Jurkat, Clone E6-1 (cell line): ENCODE results near the gene ENHO. TPM values are rescaled to one million over a fixed set of nuclear protein-coding genes. Genes with fewer than 3 reads are reported as not detected.
A peak's percentile ranks its signal among the peaks of the same experiment; 100 is the strongest.

ENCODE experiments used
- DNase-seq: peaks from one replicate; pipeline ENCODE4 v3.0.0-alpha.2; 2011; ENCODE audit warnings: low read depth, low spot score
- H3K4me3 ChIP-seq: 2 replicates; pipeline ENCODE4 v1.5.1; 2011; ENCODE audit warnings: mild to moderate bottlenecking, low read length, control low read depth, moderate library complexity
- polyA plus RNA-seq: library from polyadenylated mRNA; unstranded; fragments of >200 nt; gene quantifications from one replicate; pipeline ENCODE4 v1.2.1, GENCODE V29; 2012; ENCODE audit warnings: missing spikeins; ENCODE audit not compliant: insufficient read length, insufficient read depth

ENHO gene
- polyA plus RNA-seq = 5.4 TPM

DNA sequence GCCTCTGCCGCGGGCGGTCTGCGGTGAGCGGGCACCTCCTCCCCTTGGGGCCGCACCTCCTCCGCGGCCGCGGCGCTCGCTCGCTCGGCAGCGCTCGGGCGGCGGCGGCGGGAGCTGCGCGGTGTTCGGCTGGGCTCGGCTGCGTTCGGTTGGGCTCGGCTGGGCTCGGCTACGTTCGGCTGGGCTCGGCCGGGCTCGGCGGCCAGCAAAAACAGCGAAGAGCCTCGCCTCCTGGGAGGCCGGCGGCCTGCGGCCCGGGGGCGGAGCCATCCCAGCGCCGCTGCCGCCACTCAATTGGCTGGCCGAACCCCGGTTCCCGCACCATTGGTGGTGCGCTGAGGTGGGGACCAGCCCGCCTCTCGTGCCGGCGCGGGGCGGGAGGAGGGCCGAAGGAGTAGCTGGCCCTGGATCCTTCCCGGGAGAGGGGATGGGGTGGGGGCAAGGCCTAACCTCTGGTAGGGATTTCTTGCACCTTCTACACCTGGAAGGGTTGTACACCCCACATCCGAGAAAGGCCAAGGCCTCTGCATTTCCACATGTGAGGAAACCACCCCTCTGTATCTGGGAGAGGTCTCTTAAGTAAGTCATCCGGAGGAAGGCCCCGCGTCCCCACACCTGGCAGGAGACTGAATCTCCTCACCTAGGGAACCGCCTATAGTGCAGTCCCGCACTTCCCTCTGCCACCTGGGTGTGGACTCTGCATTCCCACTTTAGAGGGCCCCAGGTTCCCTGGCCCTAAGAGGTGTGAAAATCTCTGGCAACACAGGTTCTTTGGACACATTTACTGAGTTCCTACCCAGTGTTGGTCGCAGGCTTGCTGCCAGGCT is at the start of gene ENHO:
Gene ENHO (minus strand): TSS at position 20 of the 827 bp plus-strand sequence. CDS start 1,295 bp downstream, outside the sequence.
- DNase-seq = peak; percentile 76
- peak within 1 kb of the TSS; percentile 50 for H3K4me3 ChIP-seq

DNA sequence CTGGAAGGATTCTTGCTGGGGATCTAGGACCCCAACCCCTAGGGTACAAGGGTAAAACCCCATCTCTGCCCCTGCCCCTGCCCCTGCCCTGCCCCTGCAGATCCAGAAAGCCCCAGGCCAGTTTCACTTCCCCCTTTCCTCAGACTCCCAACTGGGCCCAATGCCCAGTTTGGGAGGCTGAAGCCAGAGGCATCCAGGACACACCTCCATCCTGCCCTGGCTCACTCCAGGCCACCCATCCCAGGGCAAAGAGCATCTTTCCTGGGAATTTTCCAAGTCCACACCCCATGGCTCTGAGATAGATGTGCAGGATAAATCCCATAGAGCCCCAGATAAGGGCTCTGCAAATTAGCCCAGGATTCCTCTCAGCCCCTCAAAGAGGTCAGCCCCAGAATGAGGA is 49.3 kb upstream of the ENHO start:
- H3K4me3 ChIP-seq = no peak overlapping the region
- no peak for DNase-seq

DNA sequence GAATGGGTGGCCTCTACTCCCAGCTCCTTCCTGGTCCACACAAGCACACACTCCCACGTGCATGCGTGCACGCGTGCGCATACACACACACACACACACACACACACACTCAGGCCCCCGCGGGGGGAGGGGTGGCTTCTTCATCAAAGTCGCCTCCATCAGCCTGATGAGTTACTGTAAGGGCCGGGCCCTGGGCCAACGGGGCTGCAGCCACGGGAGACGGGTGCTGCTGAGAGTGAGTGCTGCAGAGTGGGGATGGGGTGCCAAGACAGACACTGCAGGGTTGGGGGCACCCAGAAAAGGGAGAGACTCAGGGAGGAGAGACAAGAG is 48.7 kb upstream of the ENHO start:
- H3K4me3 ChIP-seq = no peak overlapping the region

DNA sequence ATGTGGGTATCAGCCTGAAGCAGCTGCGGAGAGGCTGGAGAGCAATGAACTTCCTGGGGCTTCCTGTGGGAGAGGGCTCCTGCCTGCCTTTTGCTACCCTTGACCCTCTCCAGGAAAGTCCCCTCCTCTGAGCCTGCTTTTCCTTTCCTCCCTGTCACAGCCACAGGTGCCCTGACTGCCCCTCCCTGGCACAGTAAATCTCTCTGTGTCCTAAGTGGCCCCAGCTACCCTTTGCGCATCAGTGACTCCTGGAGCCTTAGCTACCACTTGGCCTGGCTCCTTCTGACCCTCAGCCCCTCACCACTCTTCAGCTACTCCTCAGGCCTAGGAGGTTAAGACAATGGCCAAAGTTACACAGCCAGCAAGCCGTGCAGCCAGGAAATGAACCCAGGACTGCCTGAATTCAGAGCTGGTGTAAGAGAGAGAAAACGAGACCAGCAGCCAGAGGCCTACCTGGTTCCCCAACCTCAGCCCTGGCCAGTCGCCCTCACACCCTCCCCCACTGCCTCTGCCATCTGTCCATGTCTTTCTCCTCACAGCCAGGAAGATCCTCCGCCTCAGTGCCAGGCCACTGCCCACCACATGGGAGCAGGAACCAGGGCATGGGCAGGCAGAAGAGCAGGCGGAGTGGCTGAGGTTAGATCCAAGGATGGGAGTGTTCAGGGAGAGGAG is 48.2 kb upstream of the ENHO start:
- no peak for DNase-seq
- no peak overlapping the region for H3K4me3 ChIP-seq

More for the DNA sequence above, 48.7 kb upstream of the ENHO start:
- no peak for DNase-seq

DNA sequence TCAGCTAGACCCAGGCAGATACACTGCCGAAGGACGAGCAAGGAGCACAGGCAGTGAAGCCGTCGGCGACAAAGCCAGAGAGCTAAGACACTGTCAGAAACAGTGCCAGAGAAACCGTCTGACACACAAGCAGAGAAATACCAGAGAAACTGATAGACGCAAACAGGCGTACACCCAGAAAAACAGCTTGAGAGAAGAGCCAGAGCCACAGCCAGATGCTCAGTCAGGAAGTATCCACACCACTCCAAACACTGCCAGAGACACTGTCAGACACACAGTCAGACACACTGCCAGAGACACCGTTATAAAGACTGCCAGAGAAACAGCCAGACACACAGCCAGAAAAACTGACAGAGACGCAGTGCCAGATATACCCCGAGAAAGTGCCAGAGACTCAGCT is 47.6 kb upstream of the ENHO start:
- DNase-seq = no peak
- H3K4me3 ChIP-seq = no peak overlapping the region

DNA sequence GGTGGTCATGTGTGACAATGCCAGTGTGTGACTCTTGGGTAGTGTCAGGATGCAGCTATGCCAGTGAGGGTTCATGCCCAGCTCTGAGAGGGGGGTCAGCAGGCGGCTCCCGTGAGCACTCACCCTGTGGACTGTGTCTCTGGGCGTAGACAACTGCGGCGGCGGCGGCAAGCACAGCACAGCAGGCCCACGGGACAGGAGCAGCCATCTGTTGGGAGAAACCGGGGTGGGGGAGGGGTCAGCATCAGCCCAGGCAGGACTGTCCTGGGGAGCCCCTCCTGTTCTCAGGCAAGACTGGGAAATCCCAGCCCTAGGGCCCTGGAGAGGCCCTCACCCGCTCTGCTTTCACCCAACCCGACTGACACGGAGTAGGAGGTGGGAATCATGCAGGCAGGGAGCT is 46.0 kb upstream of the ENHO start:
- H3K4me3 ChIP-seq = no peak overlapping the region
- no peak for DNase-seq

DNA sequence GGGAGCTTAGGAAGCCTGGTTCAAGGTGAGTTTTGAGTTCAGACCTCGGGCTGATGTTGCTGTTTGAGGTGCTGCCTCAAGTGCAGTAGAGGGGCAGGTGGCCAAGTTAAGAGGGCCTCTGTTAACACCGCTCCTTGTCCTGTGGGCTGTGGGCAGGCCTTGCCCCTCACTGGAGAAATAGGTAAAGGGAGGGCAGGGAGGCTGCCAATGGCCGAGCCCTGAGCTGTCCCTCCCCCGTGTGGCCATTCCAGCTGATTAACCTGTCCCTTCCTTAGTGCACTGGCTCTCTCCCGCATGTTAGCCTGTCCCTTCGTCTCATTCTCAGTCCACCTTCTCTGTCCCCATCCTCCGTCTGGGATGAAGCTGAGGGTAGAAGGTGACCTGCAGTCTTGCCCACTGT is 45.3 kb upstream of the ENHO start:
- no peak overlapping the region for H3K4me3 ChIP-seq
- no peak for DNase-seq

DNA sequence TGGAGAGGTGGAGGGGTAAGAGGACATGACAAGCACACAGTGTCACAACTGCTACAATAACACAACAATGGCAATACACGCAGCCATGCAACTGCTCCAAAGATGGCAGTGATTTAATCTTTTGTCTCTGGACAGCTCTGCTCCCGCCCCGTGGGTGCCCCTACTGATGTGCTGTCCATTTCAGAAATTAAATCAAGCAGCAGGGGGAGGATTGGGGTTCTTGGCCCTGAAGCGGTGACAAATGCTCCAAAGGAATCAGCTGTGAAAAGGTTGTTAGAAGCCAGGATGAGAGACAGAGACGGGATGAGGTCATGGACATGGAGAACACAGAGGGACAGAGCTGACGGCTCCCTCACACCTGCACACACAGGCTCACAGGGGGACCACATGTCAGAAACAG is 44.2 kb upstream of the ENHO start:
- H3K4me3 ChIP-seq = no peak overlapping the region
- no peak for DNase-seq

DNA sequence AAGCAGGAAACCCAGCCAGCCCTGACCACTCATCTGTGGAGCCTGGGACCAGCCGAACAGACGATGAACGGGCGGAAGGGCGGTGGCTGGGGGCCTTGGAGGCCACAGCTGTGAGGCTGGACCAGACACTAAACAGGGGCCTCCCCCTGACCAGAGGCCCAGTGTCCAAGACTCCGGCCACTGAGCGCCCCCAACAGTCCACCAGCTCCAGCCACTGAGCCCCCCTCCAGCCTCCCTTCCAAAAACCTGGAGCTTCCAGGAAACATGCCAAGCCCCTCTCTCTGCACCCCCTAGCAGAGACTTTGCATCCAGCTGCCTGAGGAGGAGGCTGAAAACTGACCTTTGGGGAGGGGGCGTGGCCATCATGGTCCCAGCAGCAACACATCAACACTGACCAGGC is 43.5 kb upstream of the ENHO start:
- DNase-seq = no peak

DNA sequence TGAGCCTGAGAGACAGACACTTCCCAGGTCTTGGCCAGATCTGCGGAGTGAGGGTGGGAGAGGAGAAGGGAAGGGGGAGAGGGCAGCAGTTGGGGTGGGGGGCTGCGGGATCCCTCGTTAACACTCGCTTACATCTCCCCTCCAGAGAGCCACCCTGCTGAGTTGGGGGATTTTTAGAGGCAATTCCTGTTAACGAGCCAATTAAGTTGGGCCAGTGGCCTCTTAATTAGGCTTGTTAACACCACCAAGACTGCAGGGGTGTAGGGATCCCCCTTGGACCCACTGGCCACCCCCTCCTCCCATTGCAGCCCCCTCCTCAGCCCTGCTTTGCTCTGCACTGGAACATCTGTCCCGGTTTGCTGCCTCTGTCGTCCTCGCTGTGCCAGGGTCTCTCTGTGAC is 43.1 kb upstream of the ENHO start:
- H3K4me3 ChIP-seq = no peak overlapping the region
- DNase-seq = no peak

More for the DNA sequence above, 43.5 kb upstream of the ENHO start:
- H3K4me3 ChIP-seq = no peak overlapping the region

DNA sequence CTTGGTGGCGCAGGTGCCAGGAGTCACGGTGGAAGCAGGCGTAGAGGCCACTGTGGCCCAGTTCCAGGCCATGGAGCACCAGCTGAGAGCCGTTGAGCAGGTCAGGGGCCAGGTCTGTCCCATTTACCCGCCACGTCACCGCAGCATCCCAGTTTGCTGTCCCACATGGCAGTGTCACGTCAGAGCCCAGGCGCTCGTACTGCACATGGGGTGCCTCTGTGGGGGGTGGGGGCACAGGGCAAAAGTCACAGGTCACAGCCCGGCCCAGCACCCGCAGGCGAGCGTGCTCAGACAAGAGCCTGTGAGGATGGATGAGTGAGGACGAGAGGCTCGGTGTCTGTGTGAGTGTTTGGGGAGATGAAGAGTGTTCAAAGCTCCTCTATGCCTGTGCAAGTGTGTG is 41.8 kb upstream of the ENHO start:
- no peak overlapping the region for H3K4me3 ChIP-seq
- no peak for DNase-seq

DNA sequence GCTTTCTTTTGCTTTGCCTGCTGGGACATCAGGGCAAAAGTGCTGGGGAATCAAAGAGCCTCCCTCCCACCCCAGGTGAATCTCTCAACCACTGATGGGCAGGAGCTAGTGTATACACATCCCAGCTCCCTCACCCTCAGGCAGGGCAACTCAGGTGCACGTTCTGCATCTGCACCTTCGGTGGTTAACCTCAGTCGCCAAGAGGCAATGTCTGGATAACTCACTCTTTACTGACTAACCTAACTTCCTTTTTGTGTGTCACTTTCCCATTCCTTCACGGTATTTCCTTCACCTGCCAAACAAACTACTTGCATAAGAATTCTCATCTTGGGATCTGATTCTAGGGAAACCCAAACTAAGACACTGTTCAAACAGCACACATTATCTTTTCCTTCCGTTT is 40.5 kb upstream of the ENHO start:
- H3K4me3 ChIP-seq = no peak overlapping the region
- DNase-seq = peak; percentile 23

DNA sequence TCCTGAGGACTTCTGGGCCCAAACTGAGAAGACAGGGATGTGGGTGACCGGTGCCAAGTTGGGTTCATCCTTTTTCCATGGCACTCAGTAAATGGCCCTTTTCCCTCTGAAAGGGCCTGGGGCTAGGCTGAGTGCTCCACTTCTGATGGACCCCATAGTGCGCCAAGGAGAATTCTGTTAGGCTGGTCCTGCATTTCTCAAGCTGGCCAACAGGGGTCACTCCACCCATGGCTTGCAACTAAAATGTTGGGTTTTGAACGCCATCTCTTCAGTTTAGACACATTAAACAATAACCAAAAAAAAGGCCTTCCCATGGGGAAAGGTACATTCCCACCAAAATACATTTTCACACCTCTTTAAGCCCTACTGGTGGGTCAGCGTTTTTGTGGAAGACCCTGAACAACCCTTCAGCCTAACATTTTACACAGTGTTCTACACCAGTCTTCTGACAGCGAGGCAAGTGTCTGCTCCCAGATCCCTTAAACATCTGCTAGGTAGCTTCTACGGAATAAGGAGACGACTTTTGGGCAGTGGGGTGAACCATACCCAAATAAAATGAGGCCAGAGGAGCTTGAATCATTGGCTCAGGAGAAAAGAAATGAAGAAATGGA is 39.5 kb upstream of the ENHO start:
- no peak for DNase-seq

DNA sequence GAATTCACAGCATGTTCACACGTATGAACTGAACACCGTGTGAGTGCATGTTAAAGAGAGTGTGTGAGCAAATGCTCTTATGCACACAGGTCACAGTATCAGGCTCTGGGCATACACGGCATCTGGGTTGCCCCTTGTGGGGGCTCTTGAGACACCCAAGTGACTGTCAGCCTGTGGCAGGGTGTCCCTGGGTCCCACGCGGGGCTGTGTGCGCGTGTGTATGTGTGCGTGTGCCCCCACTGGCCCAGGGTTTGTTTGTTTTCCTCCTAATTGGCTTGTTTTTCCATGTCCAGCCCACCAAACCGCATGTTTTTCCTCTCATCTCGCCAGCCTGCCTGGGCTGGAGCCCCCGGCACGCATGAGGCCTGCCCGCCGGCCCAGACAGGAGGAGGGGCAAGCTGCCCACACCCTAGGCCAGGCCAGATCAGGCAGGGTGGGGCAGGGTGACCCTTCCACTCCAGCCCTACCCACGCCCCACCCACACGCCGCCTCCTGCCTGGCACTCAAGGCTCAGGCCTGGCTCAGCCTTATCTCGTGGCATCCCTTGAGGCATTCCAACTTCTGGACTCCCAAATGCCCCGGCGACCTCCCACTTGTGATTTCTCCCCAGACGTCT is 37.9 kb upstream of the ENHO start:
- no peak overlapping the region for H3K4me3 ChIP-seq
- no peak for DNase-seq

More for the DNA sequence above, 39.5 kb upstream of the ENHO start:
- no peak overlapping the region for H3K4me3 ChIP-seq

DNA sequence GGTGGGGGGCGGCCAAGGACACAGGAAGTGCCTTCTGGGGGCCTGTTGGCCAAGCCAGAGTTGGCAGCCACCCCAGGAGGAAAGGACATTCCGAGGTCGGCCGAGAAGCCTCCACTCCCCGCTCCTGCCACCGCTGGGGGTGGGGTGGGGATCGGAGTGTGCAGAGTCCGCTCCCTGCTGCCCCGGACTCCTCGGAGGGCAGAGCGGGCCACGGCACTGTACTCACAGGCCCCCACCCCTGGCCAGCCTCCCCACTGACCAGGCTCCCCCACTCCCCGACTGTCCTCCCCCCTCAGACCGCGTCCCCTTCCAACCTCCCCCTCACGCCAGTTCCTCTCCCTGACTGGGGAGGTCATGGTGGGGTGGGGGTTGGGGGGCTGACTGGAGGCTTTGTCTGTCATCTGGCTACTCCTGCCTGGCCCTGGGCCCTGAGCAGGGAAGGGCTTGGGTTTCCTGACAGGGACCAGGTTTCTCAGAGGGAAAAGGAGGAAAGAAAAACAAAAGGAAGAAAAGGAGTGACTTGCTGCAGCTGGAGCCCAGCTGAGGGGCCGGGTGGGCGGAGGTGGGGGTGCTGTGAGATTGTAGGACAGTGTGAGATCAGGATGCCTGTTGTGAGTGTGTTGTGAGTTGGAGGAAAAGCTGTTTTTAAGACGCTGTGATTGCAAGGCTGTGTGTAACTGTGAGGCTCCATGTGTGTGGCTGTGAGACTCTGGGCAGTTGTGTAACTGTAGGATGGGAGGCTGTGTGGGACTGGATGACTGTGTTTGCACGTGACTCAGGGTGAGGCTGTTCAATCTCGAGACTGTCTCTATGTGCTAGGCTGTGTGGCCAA is 37.0 kb upstream of the ENHO start:
- DNase-seq = no peak
- H3K4me3 ChIP-seq = no peak overlapping the region

DNA sequence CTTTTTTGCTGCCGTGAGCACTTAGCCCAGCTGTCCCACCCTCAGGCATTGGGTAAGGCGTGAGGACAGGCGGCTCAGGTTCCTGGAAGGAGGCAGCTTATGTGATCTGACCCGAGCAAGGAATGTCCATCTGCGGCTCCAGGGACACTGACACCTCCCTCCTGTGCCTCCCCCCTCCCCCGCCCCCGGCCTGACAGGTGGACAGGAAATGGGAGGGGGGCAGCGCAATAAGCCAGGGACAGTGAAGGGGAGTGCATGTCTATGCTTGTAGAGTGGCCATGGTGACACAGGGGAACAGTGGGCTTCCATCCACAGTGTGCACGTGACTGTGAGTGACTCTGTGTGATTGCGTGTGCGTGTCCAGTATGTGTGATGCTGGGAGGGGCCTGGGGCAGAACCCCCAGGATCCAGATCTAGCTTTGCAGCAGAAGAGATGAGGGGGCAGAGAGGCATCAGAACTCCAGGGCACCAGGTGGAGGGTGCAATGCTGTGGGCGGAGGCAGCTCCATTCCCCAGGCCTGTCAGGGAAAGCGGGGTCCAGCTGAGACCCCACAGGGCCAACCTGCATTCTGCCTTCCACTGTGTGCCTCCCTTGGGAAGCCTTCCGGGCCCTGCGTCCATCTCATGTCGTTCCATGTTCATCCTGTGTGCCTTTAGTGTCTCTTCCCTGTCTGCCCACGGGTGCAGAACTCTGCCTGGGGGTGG is 36.3 kb upstream of the ENHO start:
- no peak overlapping the region for H3K4me3 ChIP-seq
- no peak for DNase-seq

DNA sequence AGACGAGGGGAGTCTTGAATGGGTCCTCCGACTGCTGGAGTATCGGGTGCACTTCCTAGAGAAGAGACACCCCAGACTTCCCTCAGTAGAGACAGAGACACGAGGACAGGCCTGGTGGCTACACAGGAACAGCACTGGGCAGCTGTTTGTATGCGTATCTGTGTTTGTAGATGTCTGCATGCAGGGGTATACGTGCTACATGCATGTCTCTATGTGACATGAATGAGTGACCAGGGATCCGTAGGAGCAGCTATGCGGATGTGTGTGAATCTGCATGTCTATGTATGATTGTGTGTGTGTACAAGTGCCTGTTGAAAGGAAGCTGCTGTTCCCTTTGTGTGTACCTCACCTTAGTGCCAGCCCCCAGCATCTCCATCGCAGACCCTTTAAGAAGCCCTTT is 35.6 kb upstream of the ENHO start:
- H3K4me3 ChIP-seq = no peak overlapping the region
- DNase-seq = no peak
